ENCODE data around the gene STMN1. TPM values are rescaled to one million over a fixed set of nuclear protein-coding genes. Genes with fewer than 3 reads are reported as not detected.
"Not testable (repeated sequence)": the region's sequence is repeated elsewhere in the genome, so short reads cannot be mapped to it uniquely, and the experiment has no call there.

STMN1 gene
- total RNA-seq, 1 donor from 2014 or later, result 519 TPM

DNA sequence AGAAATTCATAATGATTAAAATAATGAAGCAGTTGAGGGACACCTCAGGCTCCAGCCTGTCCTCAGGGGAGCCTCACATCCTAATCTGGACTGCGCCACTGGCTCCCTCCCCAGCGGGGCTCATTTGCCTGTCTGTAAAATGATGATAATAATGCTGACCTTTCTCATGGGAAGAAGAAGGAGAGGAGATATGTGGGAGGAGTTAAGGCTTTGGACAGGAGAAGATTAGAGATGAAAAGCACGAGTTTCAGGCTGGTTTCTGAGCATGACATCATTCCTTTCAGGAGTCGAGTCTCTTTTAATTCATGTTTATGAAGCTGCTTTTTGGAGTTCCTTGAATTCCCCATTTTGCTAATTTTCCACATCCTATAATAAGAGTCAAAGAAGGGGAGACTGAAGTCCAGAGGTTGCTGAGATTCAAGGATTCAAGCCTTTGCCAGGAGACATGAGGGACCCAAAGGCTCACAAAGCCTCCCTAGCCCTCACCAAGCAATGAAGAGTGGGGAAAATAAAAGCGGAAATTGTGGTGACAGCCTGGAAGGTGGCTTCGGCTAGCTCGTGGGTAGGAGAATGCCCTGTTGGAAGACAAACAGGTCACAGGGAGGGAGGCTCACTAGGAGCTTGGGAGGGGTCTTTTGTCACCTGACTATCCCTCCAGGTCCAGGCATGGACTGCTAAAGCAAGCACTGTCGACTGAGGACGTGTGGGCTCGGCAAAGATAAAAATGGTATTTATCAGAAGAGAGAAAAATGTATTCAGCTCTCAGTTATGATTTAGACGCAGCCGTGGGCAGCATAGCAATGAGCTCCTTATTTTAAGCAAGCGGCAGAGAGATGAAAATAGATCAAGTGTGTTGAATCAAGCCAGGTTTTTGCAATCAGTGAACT, 27.5 kb upstream of the STMN1 start:
- peaks cover 9% of the 10 kb centered on the region for H3K27me3 Mint-ChIP-seq (ENCODE audit: insufficient read depth, low read depth)
- H3K9me3 Mint-ChIP-seq, result no peaks in the 10 kb centered on the region
- TF ChIP-seq, protein P1, sequence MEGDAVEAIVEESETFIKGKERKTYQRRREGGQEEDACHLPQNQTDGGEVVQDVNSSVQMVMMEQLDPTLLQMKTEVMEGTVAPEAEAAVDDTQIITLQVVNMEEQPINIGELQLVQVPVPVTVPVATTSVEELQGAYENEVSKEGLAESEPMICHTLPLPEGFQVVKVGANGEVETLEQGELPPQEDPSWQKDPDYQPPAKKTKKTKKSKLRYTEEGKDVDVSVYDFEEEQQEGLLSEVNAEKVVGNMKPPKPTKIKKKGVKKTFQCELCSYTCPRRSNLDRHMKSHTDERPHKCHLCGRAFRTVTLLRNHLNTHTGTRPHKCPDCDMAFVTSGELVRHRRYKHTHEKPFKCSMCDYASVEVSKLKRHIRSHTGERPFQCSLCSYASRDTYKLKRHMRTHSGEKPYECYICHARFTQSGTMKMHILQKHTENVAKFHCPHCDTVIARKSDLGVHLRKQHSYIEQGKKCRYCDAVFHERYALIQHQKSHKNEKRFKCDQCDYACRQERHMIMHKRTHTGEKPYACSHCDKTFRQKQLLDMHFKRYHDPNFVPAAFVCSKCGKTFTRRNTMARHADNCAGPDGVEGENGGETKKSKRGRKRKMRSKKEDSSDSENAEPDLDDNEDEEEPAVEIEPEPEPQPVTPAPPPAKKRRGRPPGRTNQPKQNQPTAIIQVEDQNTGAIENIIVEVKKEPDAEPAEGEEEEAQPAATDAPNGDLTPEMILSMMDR (IDR thresholded peaks at IDR 0.05), result no peak
- TF ChIP-seq EZH2 (IDR thresholded peaks at IDR 0.05), result no peak
- no peak for TF ChIP-seq EZH2phosphoT487 (IDR thresholded peaks at IDR 0.05)
- peaks cover 48% of the 10 kb centered on the region for H3K4me1 Mint-ChIP-seq
- H3K36me3 Mint-ChIP-seq, result no peaks in the 10 kb centered on the region
- Histone ChIP-seq H3K36me3 (no peaks in the 10 kb centered on the region), H3K9ac (no peak overlapping the region), H4K20me1 (ENCODE audit: low read depth) (no peaks in the 10 kb centered on the region), H3K27me3 (no peaks in the 10 kb centered on the region), H2AFZ (replicated peaks) (peak overlapping the region; percentile 91), H3K79me2 (ENCODE audit: low read depth) (no peaks in the 10 kb centered on the region), H3K27ac (no peak overlapping the region), H3K4me1 (peaks cover 8% of the 10 kb centered on the region), H3K4me3 (no peak overlapping the region), H3K4me2 (no peak overlapping the region), H3K9me3 (ENCODE audit: low read depth) (no peaks in the 10 kb centered on the region), H3F3A (ENCODE audit: low read depth) (no peaks in the 10 kb centered on the region)
- no peak for DNase-seq (ENCODE audit: low spot score)
- peak overlapping the region; percentile 11 for H3K4me3 Mint-ChIP-seq
- H3K27ac Mint-ChIP-seq, result peak overlapping the region; percentile 89

DNA sequence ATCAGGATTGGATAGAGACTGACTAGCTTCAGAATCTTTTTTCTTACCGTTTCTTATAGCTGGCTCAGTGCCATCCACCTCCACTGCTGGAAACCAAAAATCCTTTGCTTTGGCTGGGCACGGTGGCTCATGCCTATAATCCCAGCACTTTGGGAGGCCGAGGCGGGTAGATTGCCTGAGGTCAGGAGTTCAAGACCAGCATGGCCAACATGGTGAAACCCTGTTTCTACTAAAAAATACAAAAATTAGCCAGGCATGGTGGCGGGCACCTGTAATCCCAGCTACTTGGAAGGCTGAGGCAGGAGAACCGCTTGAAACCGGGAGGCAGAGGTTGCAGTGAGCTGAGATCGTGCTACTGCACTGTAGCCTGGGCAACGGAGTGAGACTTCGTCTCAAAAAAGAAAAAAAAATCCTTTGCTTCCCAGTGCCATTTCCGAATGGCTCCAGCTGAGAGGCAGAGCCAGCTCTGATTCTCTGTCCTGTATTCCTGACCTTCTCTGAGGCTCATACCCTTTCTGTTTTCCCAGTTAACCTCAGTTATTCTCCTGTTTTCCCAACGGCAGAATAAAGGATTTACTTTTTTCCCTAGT, 26.7 kb upstream of the STMN1 start:
- peaks cover 12% of the 10 kb centered on the region for H3K4me1 ChIP-seq
- H3K27me3 ChIP-seq; H3K9me3 ChIP-seq (ENCODE audit: low read depth); H3F3A ChIP-seq (ENCODE audit: low read depth); H3K27ac Mint-ChIP-seq; H3K27ac ChIP-seq; H3K27me3 Mint-ChIP-seq (ENCODE audit: insufficient read depth, low read depth); H3K79me2 ChIP-seq (ENCODE audit: low read depth); H3K4me3 ChIP-seq; H3K9me3 Mint-ChIP-seq; H3K4me2 ChIP-seq; H2AFZ ChIP-seq (replicated peaks); H3K9ac ChIP-seq; H3K36me3 Mint-ChIP-seq; DNase-seq (ENCODE audit: low spot score); H3K36me3 ChIP-seq; H4K20me1 ChIP-seq (ENCODE audit: low read depth): not testable (repeated sequence)
- peak overlapping the region; percentile 24 for H3K4me3 Mint-ChIP-seq
- H3K4me1 Mint-ChIP-seq, result peaks cover 57% of the 10 kb centered on the region

DNA sequence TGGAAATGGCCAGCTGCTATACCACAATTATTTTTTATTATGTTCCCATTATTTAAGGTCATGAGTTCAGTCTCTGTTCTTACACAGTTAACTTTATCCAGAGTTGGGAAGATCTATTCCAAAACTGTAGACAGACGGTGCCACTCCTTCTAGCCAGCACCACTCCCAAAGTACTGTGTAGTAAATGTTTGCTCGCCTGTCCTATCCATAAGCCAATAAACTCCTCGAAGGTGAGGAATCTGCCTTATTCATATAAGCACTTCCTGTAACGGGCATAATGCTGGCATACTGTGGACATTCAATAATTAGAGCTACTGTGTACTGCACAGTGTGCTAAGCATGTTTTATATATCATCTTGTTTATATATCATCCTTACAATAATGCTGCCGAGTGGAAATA, 26.1 kb upstream of the STMN1 start:
- TF ChIP-seq, protein P1 (IDR thresholded peaks at IDR 0.05), result no peak
- no peak for TF ChIP-seq EZH2phosphoT487 (IDR thresholded peaks at IDR 0.05)
- H3K9me3 ChIP-seq (ENCODE audit: low read depth), result no peaks in the 10 kb centered on the region
- no peak overlapping the region for H3K27ac ChIP-seq
- Mint-ChIP-seq H3K4me3 (no peak overlapping the region), H3K36me3 (no peaks in the 10 kb centered on the region), H3K4me1 (peaks cover 62% of the 10 kb centered on the region), H3K27me3 (ENCODE audit: insufficient read depth, low read depth) (peaks cover 9% of the 10 kb centered on the region), H3K9me3 (no peaks in the 10 kb centered on the region), H3K27ac (no peak overlapping the region)
- peaks cover 13% of the 10 kb centered on the region for H3F3A ChIP-seq (ENCODE audit: low read depth)
- no peaks in the 10 kb centered on the region for H3K27me3 ChIP-seq
- H3K9ac ChIP-seq, result no peak overlapping the region
- no peak overlapping the region for H3K4me3 ChIP-seq
- no peak overlapping the region for H2AFZ ChIP-seq (replicated peaks)
- H3K4me2 ChIP-seq, result no peak overlapping the region
- no peaks in the 10 kb centered on the region for H3K79me2 ChIP-seq (ENCODE audit: low read depth)
- H4K20me1 ChIP-seq (ENCODE audit: low read depth), result no peaks in the 10 kb centered on the region
- peaks cover 18% of the 10 kb centered on the region for H3K4me1 ChIP-seq
- DNase-seq (ENCODE audit: low spot score), result no peak
- no peaks in the 10 kb centered on the region for H3K36me3 ChIP-seq

DNA sequence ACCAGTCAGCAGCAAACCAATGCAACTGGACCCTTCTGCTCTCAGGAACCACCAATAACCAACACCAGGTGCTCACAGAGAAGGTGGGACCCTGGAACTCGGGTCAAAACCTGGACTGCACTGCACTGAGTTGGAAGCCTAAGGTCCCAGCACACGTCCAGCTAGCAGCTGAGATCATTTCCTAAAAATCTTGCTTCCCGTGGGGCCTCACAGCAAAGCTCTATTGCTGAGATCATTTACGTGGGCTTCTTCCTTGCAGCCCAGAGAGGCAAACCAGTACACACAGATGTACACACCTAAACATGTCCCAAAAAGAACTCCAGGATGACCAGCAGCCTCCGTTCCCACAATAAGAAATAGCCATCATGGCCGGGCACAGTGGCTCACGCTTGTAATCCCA, 22.8 kb upstream of the STMN1 start:
- peaks cover 23% of the 10 kb centered on the region for H3F3A ChIP-seq (ENCODE audit: low read depth)
- no peaks in the 10 kb centered on the region for H4K20me1 ChIP-seq (ENCODE audit: low read depth)
- peaks cover 9% of the 10 kb centered on the region for H3K27me3 ChIP-seq
- H3K9me3 Mint-ChIP-seq, result no peaks in the 10 kb centered on the region
- H3K27me3 Mint-ChIP-seq (ENCODE audit: insufficient read depth, low read depth), result peaks cover 9% of the 10 kb centered on the region
- no peaks in the 10 kb centered on the region for H3K9me3 ChIP-seq (ENCODE audit: low read depth)
- H3K4me3 Mint-ChIP-seq, result no peak overlapping the region
- H3K36me3 Mint-ChIP-seq, result no peaks in the 10 kb centered on the region
- no peak overlapping the region for H3K27ac ChIP-seq
- no peak overlapping the region for H3K4me2 ChIP-seq
- no peak overlapping the region for H2AFZ ChIP-seq (replicated peaks)
- no peak for DNase-seq (ENCODE audit: low spot score)
- H3K36me3 ChIP-seq, result no peaks in the 10 kb centered on the region
- no peaks in the 10 kb centered on the region for H3K79me2 ChIP-seq (ENCODE audit: low read depth)
- H3K4me1 ChIP-seq, result peaks cover 23% of the 10 kb centered on the region
- H3K27ac Mint-ChIP-seq, result peak overlapping the region; percentile 42
- no peak overlapping the region for H3K4me3 ChIP-seq
- H3K4me1 Mint-ChIP-seq, result peaks cover 61% of the 10 kb centered on the region
- no peak overlapping the region for H3K9ac ChIP-seq
- TF ChIP-seq EZH2phosphoT487 (IDR thresholded peaks at IDR 0.05) (no peak), EZH2 (IDR thresholded peaks at IDR 0.05) (no peak)
- TF ChIP-seq, protein P1 (IDR thresholded peaks at IDR 0.05), result no peak

Data from neural progenitor cell (in vitro differentiated cells).